ENCODE measurements around the gene TMTC1. TPM values are rescaled to one million over a fixed set of nuclear protein-coding genes. Genes with fewer than 3 reads are reported as not detected.

TMTC1 gene
- total RNA-seq, 1 experiment from 2014 or later, result 4.8 TPM

DNA sequence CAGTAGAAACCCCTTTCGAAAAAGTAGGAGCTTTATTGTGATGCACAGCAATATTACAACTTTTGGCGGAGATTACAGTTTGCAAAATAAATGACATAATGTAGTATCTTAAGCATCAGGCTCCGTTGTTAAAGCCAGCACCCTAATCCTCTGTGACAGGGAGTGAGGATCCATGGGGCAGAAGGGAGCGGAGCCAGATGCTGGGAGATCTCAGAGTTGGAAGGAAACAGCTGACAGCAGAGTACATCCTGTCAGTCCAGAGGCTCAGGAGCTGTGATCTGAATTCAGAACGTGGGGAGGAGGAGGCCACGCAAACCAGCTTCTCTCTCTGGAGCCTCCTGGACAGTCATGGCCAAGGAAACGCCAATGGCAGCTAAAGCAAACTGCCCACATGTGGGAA, 55.7 kb downstream of the TMTC1 start:
- Histone ChIP-seq H4K20me1 (ENCODE audit: insufficient read depth) (no peaks in the 10 kb centered on the region), H3K27ac (no peak overlapping the region), H2AFZ (no peak overlapping the region), H3K9me3 (ENCODE audit: insufficient read depth, low read depth) (no peaks in the 10 kb centered on the region), H3K9me2 (ENCODE audit: insufficient read depth) (no peaks in the 10 kb centered on the region), H3K4me2 (no peak overlapping the region), H3K79me2 (ENCODE audit: low read depth) (no peaks in the 10 kb centered on the region), H3K4me3 (no peak overlapping the region), H3K27me3 (ENCODE audit: insufficient read depth, low read depth) (no peaks in the 10 kb centered on the region), H3F3A (ENCODE audit: insufficient read depth, low read depth) (no peaks in the 10 kb centered on the region), H3K36me3 (ENCODE audit: low read depth) (no peaks in the 10 kb centered on the region), H3K4me1 (replicated peaks; ENCODE audit: insufficient read depth) (no peaks in the 10 kb centered on the region)
- ChIA-PET CTCF (no interaction called here), POLR2A (ENCODE audit: unreplicated experiment) (no interaction called here)
- BruUV-seq (replicated peaks), result no TSS peak
- no peak for TF ChIP-seq EZH2 (IDR thresholded peaks at IDR 0.05; ENCODE audit: low read depth)
- TF ChIP-seq, protein P1, sequence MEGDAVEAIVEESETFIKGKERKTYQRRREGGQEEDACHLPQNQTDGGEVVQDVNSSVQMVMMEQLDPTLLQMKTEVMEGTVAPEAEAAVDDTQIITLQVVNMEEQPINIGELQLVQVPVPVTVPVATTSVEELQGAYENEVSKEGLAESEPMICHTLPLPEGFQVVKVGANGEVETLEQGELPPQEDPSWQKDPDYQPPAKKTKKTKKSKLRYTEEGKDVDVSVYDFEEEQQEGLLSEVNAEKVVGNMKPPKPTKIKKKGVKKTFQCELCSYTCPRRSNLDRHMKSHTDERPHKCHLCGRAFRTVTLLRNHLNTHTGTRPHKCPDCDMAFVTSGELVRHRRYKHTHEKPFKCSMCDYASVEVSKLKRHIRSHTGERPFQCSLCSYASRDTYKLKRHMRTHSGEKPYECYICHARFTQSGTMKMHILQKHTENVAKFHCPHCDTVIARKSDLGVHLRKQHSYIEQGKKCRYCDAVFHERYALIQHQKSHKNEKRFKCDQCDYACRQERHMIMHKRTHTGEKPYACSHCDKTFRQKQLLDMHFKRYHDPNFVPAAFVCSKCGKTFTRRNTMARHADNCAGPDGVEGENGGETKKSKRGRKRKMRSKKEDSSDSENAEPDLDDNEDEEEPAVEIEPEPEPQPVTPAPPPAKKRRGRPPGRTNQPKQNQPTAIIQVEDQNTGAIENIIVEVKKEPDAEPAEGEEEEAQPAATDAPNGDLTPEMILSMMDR (conservative IDR thresholded peaks at IDR 0.05), result no peak
- no peak for DNase-seq
- intact Hi-C loops (cut with micrococcal nuclease; ENCODE audit: unreplicated experiment), result no loop called here

DNA sequence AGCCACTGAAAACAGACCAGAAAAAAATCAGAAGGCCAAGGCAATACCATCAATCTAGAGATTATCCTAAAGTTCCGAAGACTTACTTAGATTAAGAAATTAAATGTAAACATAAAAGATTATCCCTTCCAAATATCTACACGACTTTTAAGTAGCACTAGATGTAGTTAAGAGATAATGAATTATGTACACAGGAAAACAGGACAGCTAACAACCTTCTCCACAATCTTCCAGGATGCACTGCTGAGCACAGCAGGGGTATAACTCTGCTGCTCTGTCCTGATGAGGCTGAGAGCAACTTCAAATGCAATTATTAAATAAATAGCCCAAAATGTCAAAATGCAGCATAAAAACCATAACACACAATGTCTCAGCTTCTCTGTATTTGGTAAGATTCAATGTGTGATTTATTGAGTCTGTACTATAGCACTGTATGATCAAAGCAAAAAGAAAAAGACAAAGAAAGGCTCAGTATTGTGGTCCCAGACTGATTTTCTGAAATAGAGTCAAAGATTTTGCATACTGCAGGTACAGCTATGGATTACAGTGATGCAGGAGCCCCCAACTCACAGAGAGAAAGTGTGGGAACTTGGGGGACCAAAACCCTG, 56.9 kb downstream of the TMTC1 start:
- H2AFZ ChIP-seq, result no peak overlapping the region
- no peaks in the 10 kb centered on the region for H3K36me3 ChIP-seq (ENCODE audit: low read depth)
- H3K79me2 ChIP-seq (ENCODE audit: low read depth), result no peaks in the 10 kb centered on the region
- no peak overlapping the region for H3K4me3 ChIP-seq
- H3K27ac ChIP-seq, result no peak overlapping the region
- H3F3A ChIP-seq (ENCODE audit: insufficient read depth, low read depth), result no peaks in the 10 kb centered on the region
- intact Hi-C loops (cut with micrococcal nuclease; ENCODE audit: unreplicated experiment), result no loop called here
- DNase-seq, result no peak
- H3K9me2 ChIP-seq (ENCODE audit: insufficient read depth), result no peaks in the 10 kb centered on the region
- no peaks in the 10 kb centered on the region for H3K27me3 ChIP-seq (ENCODE audit: insufficient read depth, low read depth)
- BruUV-seq (replicated peaks), result no TSS peak
- ChIA-PET POLR2A (ENCODE audit: unreplicated experiment) (no interaction called here), CTCF (no interaction called here)
- no peak for TF ChIP-seq EZH2 (IDR thresholded peaks at IDR 0.05; ENCODE audit: low read depth)
- TF ChIP-seq, protein P1 (conservative IDR thresholded peaks at IDR 0.05), result no peak
- no peaks in the 10 kb centered on the region for H3K9me3 ChIP-seq (ENCODE audit: insufficient read depth, low read depth)
- no peaks in the 10 kb centered on the region for H4K20me1 ChIP-seq (ENCODE audit: insufficient read depth)
- no peak overlapping the region for H3K4me2 ChIP-seq
- no peaks in the 10 kb centered on the region for H3K4me1 ChIP-seq (replicated peaks; ENCODE audit: insufficient read depth)

DNA sequence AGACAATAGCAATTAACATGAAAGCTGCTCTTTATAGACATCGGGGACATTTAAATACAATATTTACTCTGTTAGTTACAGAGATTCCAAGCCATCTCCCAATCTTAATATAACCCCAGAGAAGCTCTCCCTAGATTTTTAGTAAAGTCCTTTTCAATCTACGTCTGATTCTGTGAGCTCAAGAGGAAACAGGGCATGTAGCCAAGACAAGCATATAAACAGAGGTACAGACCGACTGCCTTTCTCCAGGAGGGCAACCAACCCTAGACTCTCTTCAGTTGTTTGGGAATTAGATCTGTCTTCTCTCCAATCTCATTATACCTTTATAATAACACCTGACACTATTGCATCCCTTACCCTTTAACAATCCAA, 57.4 kb downstream of the TMTC1 start:
- Histone ChIP-seq H3K79me2 (ENCODE audit: low read depth) (no peaks in the 10 kb centered on the region), H3K4me2 (no peak overlapping the region), H3K4me3 (no peak overlapping the region), H3K27ac (no peak overlapping the region), H3K36me3 (ENCODE audit: low read depth) (no peaks in the 10 kb centered on the region), H3K4me1 (replicated peaks; ENCODE audit: insufficient read depth) (no peaks in the 10 kb centered on the region), H3F3A (ENCODE audit: insufficient read depth, low read depth) (no peaks in the 10 kb centered on the region), H4K20me1 (ENCODE audit: insufficient read depth) (no peaks in the 10 kb centered on the region), H3K9me2 (ENCODE audit: insufficient read depth) (no peaks in the 10 kb centered on the region), H3K9me3 (ENCODE audit: insufficient read depth, low read depth) (no peaks in the 10 kb centered on the region), H3K27me3 (ENCODE audit: insufficient read depth, low read depth) (no peaks in the 10 kb centered on the region), H2AFZ (no peak overlapping the region)
- intact Hi-C loops (cut with micrococcal nuclease; ENCODE audit: unreplicated experiment), result no loop called here
- BruUV-seq (replicated peaks), result no TSS peak
- DNase-seq, result no peak
- TF ChIP-seq, protein P1 (conservative IDR thresholded peaks at IDR 0.05), result no peak
- TF ChIP-seq EZH2 (IDR thresholded peaks at IDR 0.05; ENCODE audit: low read depth), result no peak
- ChIA-PET CTCF (no interaction called here), POLR2A (ENCODE audit: unreplicated experiment) (no interaction called here)
